HG02943 (cell line): ENCODE data around the gene RAB3C.

Experiments
- ATAC-seq: cut with Tn5 transposase; IDR thresholded peaks from one replicate; pipeline ENCODE4 v1.9.1; 2021; ENCODE audit warnings: mild to moderate bottlenecking, low read depth, moderate library complexity; ENCODE audit not compliant: unreplicated experiment

RAB3C gene

GRCh38 chr5:58855851-58856739 is 273.2 kb downstream of the RAB3C start:
- ATAC-seq = no peak

- no peak for ATAC-seq
Observed at GRCh38 chr5:58857609-58858008, 274.7 kb downstream of the RAB3C start.

DNA sequence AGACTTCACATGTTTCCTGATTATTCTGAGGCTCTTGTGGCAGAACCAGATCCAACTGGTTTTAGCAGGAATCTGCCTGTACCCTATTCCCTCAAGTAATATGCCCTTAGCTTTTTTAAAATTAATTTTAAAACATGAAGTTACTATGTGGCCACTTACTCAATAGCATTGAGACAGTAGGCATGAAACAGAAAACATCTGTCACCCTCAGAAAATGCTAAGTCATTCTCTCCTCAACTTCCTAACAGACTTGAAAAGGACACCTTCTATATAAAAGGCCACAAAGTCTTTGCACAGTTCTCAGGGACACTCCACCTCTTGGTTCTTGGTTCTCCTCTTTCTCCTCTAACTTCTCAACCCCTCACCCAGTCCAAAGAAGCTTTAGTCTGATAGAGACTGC is 277.8 kb downstream of the RAB3C start:
- no peak for ATAC-seq

DNA sequence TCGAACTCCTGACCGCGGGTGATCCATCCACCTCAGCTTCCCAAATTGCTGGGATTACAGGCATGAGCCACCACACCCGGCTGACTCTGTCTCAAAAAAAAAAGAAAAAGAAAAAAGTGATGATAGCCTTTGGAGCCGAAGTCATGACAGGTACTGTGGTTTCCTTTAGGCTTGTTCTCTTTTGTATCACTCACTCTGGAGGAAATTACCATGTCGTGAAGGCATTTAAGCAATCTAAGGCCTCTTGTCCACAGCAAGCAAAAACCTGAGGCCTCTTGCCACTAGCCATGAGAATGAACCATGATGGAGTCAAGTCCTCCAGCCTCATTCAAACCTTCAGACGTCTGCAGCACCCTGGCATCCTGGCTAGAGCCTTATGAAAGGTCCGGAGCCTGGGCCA is 286.1 kb downstream of the RAB3C start:
- ATAC-seq = no peak

GRCh38 chr5:58871648-58872242 is 288.9 kb downstream of the RAB3C start:
- ATAC-seq = no peak

DNA sequence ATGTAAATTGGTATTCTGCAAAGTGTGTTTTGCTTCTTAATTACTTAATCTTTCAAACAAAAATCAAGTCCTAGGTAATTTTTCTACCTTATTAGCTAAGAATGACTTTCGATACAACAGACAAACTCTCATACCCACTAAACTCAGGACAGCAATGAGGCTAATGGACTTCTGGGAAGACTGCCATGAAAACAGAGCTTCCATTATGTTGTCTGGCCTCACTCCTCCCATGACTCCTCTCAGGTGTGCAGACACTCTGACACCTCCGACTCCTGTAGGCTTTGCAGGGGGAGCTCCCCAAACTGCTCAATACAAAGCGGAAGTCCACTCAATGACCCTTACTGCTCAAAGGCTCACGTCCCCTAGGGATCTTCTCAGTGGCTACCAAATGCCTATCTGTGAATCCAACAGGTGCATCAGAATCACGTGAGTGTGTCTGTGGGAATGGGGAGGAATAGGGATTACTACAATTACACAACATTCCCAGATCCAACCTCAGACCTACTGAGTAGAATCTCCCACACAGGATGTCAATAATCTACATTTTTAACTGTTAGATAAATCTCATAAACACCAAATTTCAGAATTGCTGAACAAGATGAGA is 289.9 kb downstream of the RAB3C start:
- ATAC-seq = no peak

DNA sequence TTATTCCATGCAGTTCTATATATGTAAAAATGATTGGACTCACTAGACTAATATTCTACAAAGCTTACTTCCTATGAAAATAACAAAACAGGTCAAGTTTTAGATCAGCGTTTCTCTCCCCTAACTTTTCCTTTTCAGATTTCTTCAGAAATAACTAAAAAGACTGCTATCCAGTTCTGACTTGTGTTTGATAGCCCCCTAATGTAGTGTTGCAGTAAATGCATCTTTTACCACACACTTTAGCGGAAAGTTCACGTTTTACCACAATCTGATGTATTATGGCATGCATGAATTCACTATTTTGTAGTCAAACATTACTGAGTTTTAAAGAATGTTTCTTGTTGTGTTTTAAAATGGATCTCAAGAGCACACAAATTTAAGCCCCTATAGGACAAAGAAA is 292.7 kb downstream of the RAB3C start:
- ATAC-seq = no peak

DNA sequence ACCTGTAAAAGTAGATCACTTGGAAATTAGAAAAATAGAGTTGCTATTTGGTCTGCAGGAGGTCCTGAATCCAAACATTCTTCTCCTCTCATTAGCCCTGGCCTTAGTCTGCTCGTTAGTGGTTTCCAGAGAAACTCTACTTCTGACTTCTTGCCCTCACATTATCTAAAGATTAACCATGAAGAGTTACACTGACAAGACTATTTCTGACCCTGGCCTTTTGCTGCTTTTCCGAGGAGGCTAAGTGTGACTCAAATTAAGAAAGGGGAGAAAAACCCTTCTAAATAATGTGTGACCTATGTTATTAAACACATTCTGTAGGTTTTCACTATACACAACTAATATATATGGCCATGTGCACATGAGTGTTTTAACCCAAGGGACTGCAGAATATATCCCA is 302.4 kb downstream of the RAB3C start:
- peak; percentile 62 for ATAC-seq

DNA sequence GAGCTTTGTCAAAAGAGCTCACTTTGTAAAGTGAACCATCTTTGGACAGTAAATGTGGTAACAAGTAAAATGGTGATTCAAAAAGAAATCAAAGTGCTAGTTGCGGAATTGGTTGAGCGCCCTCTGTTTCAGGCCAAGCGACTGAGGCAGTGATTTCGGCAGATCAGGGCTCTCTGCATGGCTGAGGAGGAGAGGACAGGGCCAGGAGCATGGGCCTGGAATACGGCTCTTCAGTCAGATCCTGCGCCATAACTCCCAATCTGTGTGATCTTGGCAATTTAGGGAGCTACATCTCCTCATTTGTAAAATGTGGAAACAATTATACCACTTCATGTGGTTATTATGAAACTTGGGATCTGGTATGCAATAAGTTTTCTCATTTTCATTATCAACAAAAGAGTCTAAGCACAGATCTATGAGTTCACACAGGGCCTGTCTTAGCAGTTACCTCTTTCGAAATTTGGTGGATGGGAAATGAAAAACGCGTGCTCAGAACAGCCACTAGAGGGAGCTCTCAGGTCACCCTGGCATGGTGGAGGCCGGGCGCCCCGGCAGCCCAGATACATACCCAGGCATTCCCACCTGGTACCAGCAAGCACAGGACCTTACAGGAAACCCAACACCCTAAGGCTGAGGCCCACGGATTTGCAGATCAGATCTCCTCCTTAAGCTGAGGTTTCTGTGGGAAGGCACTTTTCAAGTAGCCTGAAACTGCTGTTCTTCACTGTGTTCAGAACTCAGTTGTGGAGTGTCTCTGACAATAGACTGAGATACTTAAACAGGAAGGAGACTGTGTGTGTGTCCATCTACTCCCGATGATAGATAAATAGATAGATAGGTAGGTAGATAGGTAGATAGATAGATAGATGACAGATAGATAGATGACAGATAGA is 303.7 kb downstream of the RAB3C start:
- peak; percentile 59 for ATAC-seq

GRCh38 chr5:58887311-58887710 is 304.4 kb downstream of the RAB3C start:
- ATAC-seq = no peak

- no peak for ATAC-seq
Observed at GRCh38 chr5:58887721-58888409, 305.0 kb downstream of the RAB3C start.

- ATAC-seq = no peak
Observed at GRCh38 chr5:58890265-58890664, 307.4 kb downstream of the RAB3C start.

DNA sequence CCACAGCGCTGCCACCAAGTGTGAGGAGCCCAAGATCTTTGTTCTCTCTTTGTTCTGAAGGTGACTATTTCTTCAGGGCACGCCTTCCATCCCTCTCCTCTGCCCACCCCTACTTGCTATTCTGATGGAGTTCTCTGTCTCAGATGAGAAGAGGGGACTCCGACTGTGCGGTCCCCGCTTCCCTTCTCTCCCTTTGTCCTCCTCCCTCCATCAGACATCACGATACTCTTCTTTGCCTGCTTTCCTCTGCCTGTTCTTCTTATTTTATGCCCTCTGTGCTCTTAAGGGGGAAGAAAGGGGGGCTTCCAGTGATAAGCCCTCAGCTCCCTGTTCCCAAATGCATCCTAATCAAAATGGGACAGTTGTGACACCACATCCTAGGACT is 307.8 kb downstream of the RAB3C start:
- no peak for ATAC-seq

DNA sequence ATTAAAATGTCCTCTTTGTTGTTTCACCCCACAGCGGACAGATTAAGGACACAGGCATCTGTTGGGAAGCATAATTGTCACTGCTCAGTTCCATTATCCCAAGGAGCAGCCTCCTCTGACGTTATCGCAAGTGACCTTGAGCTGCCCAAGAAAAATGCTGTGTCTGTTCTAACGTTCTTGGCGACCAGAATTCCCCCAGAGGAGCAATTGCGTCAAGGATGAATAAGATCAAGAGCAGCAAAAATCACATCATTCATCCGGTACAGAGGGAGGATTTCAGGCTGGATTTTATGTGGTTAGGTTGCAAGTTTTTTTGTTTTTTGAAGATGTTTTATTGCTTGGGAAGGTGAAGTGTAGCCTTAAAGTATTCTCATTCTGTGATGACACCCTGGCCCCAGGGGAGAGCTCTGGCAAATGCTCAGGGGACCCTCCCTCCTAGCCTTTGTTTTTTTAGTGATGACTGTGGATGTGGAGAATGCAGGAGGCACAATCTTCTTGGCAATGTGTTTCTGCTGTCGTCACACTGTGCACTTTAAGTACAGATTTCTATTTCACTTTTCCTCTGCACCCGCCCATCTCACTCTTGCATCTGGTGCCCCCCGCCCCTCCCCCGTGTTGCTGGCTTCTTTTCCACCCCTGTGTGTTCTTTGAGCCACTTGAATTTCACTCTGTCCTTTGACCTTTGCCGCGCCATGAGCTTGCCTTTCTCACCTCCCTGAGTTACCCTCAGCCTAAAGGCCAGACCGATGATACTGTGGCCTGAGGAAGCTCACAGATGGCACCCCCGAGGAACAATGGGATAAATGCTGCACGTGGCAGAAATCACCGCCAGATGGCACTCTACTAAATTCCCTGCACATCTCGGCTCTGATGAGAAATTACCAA is 308.5 kb downstream of the RAB3C start:
- ATAC-seq = no peak

GRCh38 chr5:58891971-58892343 is 309.1 kb downstream of the RAB3C start:
- no peak for ATAC-seq

DNA sequence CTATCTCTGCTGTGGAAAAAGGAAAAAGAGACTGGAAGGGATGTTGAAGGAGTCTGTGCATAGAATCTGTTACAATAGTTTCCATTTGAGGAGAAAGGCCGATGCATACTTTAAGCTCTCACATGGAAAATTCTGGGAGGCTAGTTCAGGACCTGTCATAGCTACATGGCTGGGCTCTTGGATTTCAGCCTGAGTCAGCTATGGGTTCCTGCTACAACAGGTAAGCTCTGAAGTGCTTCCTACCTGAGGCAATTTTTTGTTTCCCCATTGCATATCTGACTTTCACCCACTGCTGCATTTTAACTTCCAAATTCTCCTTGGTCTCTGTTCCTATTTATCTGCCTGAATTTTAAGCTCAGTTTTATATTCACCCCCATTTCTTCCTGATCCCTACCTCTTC is 310.7 kb downstream of the RAB3C start:
- no peak for ATAC-seq

DNA sequence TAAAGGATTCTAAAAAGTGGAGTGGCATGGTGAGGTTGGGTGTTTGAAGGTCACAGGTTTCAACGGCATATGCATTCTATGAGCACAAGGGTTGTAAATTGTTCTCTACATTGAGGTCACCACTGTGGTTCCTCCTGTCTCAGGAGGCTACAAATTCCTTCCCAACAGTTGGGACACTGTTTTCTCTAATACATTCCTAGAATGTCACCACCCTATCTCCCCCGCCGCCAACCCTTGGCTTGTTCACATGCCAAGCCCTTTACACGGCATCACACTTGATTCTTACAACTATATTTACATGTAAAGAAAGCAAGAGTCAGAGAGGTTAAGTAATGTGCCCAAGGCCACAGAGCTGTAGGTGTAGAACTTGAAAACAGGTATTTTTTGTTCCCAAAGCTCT is 315.1 kb downstream of the RAB3C start:
- ATAC-seq = no peak

DNA sequence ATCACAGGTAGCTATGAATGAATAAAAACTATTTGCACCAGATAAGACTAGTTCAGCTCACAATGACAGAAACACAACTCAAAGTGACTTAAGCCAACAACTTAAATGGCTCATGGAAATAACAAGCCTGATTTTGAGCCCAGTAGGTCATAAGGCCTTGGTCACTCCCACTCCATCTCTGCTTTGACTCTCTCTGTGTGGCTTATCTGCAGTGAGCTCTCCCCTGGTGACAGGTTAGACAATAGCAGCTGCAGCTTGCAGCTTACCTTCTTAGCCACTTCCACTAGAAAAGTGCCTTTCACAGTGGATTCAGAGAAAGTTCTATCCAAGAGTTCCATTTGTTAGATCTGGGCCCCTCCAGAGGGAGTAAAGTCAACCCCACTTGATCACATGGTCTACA is 315.7 kb downstream of the RAB3C start:
- ATAC-seq = no peak

- ATAC-seq = no peak
Observed at GRCh38 chr5:58901271-58901670, 318.4 kb downstream of the RAB3C start.
